T47D (cell line): ENCODE results near the gene CD79A.
"Not testable (repeated sequence)": the region's sequence is repeated elsewhere in the genome, so short reads cannot be mapped to it uniquely, and the experiment has no call there.

Source experiments
- DNase-seq, 2 experiments: peaks; one replicate each; pipeline versions ENCODE4 v3.0.0 to v3.0.0-alpha.2; 2011 to 2012; ENCODE audit warnings: low read depth in 1 of 2, low spot score in 1 of 2
- JUND ChIP-seq: IDR thresholded peaks from 2 replicates; pipeline ENCODE4 v1.6.1; 2012; ENCODE audit warnings: low read depth
- in situ Hi-C: cut with HindIII; loops from 2 replicates; pipeline ENCODE4 v1.10.0; 2016; ENCODE audit warnings: low sequenced_read_pairs, low pct_unique_long_range_greater_than_20kb

The CD79A gene

DNA sequence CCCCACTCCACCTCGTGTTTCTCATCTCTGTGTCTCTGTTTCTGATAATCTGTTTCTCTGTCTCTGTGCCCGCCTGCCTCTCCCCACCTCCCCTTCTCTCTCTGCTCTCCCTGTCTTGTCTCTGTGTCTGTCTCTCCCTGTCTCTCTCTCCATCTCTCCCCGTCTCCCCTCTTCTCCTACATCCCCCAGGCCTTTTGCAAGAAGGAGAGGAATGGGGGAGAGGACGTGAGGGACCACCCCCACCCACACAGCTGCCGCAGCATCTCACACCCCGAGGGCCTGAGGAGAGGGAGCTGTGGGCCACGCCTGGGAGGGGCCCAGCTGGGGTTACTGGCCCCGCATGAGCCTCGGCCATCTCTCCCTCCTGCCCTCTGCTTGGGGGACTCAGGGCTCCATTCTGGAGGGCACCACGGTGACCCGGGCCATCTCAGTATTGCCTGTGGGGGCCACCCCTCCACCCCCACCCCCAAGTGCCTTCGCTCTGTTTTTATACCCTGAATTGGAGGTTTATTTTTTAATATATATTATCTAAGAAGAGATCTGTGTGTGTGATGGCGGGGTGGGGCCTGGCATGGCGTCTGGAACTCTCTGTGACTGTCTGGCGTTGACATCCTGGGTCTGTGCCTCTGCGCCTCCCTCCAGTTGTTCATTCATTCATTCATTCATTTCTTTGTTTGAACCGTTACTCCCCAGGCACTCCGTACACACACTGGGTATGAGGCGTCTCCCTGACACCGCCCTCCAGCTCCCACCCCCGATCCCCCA, 30.0 kb downstream of the CD79A start:
- no peak for TF ChIP-seq JUND
- DNase-seq, result no peak
- in situ Hi-C loops, result no loop called here

DNA sequence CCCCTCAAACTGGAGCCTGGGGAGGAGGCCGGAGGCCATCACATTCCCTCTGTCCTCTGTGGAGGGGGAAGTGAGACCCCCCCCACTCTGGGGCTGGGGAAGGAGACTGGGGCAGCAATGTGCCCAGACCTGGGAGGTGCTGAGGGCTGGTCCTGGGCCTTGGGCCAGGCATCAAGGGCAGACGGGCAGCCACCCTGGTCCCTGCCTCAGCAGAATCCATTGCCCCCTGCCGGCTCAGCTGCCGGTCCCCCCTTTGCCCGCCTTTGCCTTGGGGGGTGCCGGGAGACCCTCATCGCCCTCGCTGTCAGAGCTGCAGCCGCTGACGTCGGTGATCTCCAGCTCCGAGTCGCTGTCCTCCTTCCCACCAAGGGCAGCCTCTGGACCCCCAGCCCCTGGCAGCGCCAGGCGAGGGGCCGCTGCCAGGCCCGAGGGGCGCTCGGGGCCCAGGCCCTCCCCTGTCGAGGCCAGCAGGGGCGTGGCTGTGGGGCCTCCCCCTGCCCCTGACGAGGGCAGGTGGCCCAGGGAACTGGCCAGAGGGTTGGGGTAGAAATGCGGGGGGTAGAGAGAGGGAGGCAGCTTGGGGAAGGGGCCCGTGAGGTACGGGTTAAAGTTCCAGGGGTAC, 31.0 kb downstream of the CD79A start:
- in situ Hi-C loops, result no loop called here
- TF ChIP-seq JUND, result no peak
- DNase-seq, result no peak

DNA sequence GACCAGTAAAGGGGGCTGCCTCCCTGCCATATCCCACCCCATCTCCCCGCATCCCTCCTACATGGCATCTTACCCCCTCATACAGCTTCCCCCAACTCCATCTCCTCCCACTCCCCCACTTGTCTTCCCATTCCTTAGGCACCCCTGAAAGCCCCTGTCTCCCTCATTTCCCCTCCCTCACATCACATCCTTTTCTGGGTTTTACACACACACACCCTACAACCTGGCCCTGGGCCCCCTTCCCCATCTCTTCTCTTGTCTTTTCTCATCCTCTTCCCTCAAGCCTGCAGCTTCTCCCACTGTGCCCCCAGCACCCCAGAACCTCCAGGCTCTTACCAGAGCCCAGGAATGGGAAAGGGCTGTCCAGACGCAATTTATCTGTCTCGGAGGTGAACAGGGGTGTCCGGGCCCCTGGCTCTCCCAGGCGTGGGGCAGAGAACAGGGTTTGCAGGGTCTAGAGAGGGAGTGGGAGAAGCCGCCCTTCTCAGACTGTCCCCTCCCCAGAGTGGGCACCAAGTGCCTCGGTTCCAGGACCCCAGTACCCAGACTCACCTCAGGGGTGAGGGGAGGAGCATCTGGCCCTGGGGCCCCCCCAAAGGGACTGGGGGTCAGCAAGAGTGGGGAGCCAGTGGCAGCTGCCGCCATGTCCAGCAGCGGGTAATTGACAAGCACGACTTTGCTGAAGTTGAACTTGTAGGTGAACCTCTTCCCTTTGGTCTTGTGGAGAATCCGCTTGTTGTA, 31.8 kb downstream of the CD79A start:
- DNase-seq, result no peak
- in situ Hi-C loops, result no loop called here
- TF ChIP-seq JUND, result no peak

DNA sequence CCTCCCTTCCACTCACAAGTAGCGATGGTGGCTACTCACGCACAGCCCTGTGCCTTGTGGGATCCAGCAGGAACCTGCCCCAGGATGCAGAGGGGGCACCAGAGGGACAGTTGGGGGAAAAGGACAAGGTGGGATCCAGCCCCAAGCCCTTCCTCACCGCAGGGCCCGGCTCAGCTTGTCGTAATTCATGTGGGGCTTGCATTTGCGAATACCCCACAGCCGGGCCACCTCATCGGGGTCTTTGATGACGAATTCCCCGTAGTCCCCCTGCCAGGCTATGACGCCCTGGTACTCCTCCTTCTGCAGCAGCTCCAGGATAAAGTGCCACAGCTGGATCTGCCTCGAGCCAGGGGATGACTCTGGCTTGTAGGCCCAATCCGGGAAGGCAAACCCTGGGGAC, 32.6 kb downstream of the CD79A start:
- in situ Hi-C loops, result no loop called here
- no peak for DNase-seq

DNA sequence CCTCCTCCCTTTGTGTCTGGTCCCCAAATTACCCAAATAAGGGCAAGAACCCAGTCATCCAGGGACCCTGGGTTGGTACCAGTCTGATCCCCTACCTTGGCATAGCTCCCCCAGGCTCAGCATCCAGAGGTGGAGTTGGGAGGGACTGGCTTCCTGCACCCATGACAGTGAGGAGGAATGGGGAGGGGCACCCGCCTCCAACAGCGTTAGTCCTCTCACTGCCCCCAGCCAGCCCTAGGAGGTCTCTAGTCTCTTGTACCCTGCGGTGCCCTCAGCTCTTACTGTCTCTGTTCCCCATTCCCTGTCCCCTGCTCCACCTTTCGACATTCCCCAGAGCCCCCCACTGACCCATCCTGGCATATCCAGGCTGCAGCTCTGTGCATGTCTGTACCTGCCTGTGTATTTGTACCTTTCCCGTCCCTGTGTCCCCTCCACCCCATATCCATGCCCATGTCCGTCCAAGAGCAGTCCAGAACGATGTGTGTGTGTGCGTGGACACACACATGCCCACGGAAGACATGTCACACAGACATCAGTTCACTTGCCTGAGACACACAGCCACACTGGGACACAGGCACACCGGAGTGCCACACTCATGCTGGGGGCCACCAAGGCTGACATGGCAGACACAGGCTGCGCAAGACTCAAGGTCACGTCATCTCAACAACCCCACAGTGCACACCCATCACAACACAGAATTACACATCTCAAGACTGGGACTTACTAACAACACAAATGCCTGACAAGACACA, 33.3 kb downstream of the CD79A start:
- DNase-seq, result no peak
- TF ChIP-seq JUND, result no peak
- in situ Hi-C loops, result no loop called here

More for the DNA sequence above, 32.6 kb downstream of the CD79A start:
- no peak for TF ChIP-seq JUND

DNA sequence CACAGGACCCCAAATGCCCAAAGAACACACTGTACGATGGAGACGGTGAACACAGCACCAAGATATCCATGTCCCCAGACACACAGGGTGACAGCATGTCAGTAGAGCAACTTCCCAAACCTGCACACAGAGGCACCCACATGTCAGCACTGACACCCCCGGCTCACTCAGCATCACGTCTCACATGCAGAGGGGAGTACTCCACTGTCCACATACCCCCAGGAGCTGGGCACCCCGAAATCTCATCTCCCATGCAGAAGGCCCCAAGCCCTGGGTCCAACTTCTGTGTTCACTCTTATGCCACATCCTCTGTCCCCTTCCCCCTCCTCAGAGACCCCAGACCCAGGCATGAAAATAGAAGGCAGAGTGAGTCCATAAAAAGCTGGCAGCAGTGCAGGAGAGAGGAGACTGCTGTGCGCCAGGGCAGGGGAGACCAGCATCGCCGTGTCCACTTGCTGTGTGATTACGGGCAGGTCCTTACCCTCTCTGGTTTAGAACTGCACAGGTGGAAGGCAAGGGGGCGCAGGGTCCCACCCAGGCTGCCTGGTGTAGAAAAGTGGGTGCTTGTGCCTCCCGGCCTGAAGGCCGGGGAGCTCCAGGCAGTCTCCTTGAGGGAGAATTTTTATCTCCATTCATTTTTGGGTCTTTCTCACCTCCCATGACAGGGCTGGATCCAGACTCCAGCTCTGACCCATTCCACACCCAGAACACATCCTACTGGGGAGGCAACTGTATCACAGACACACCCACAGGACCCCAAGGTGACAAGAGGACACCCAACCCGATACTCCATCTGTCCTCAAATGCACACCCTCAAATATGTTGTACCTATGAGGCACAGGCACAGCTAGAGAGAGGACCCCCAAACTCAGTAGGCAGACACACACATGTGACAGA, 34.2 kb downstream of the CD79A start:
- DNase-seq, result no peak
- in situ Hi-C loops, result no loop called here
- no peak for TF ChIP-seq JUND

DNA sequence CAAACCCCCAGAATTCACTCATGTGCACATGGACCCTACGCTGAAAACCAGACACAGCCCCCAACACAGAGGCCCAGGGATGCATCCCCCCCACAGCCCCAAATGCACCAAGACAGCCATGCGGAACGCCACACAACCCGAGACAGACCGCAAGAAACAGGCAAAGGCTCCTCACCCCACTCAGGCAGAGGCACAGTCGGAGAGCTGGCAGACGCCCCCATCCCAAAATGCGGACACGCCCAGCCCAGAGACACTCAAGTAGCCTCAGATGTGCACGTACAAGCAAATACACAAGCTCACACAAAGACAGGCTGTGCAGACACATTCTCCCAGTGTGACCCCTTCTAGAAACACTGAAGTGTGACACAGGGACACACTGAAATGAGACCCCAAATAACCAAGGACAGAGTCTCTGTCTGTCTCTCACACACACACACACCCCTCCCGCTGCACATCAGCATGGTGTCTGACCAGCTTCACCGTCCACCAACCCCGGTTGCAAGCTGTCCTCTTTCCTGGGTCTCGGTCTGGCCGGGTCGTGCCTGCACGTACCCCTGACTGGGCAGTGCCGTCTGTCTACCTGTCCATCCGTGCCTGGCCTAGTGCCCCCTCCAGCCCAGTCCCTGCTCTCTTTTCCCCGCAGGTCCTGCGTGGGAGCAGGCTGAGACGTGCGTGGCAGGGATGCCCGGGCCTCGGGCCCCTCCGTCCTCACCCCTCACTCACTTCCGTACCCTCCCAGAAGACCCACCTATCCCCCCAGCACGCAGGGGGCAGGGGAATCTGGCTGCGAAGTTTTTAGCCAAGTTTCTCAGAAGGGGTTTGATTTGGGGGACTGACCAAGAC, 35.0 kb downstream of the CD79A start:
- in situ Hi-C loops, result no loop called here
- TF ChIP-seq JUND, result no peak
- no peak for DNase-seq

DNA sequence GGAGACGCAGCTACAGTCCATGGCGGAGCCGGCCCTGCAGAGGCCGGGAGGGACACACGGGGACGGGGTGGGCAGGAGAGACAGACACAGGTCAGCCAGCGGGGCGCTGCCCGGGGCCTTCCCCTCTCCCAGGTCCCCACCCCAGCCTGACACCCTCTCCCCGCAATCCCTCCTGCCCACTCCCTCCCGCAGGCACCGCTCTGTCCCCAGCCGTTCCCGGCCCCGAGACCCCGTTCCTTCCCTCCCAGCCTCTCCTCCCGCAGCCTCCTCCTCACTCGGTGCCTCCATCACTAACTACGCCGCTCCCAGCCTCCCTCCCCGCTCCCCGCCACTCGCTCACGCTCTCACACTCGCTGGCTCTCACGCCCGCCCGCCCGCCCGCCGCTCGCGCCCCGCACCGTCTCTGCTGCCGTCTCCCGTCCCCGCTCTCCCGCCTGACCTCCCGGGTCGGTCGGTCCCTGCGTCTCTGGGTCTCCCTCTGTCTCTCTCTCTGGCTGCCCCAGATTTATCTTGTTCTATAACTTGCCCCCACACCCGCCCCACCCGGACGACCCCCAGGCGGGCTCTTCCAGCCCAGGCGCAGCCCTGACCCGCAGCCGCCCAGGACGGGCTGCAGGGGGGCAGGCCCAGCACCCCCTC, 35.9 kb downstream of the CD79A start:
- no peak for TF ChIP-seq JUND
- in situ Hi-C loops, result no loop called here
- DNase-seq, result no peak

DNA sequence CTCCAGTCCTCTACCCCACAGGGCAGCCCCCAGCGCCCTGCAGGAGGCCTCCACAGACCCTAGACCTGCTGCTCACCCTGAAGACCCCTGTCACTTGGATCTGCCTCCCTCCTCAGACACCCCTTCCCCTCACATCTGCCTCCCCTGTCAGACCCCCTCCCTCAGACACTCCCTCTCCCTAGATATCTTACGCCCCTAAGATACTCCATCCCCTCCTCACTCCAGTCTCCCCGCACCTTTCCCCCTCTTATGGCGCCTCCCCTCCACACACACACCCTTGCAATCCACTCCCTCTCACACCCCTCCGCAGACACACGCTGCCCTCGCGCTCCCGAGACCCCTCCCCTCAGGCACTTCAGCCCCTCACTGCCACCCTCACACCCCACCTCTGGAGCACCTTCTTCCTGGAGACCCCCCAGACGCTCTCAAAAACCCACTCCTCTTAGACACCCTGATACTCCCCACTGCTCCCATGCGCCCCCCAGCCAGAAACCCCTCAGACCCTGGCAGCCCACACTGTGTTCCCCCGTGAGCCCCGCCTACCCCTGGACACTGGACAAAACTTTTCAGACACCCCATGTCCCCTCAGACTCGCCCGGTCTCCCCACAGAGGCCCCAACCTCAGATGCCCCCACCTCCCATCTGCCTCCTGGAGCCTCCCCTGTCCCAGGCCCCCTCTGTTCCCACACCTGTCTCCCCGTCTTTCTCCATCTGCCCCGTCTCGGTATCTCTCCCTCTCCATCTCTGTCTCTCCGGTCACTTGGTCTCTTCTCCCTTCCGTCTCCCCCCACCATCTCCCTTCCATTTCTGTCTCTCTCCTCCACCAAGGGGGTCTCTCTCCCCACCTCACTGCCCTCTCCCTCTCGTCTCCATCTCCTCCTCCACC, 36.7 kb downstream of the CD79A start:
- in situ Hi-C loops, result no loop called here
- TF ChIP-seq JUND, result no peak
- no peak for DNase-seq

DNA sequence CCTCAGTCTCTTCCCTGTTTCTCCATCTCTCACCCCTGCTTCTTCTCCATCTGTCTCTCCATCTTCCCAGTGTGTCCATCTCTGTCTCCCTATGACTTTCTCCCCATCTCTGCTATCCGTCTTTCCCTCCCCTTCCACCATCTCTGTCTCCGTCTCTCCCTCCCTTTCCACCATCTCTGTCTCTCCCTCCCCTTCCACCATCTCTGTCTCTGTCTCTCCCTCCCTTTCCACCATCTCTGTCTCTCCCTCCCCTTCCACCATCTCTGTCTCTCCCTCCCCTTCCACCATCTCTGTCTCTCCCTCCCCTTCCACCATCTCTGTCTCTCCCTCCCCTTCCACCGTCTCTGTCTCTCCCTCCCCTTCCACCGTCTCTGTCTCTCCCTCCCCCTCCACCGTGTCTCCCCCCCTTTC, 37.4 kb downstream of the CD79A start:
- DNase-seq, in situ Hi-C loops: not testable (repeated sequence)
